GM10847 (cell line): Measurements from ENCODE around the gene TULP4.

ENCODE experiments used
- POLR2A ChIP-seq: IDR thresholded peaks from 2 replicates; pipeline ENCODE4 v1.6.1; 2011; ENCODE audit not compliant: insufficient read length; ENCODE audit errors: extremely low read depth

Gene TULP4

GRCh38 chr6:158421381-158421780 lies 109.1 kb downstream of the TULP4 start:
- TF ChIP-seq POLR2A: no peak

DNA sequence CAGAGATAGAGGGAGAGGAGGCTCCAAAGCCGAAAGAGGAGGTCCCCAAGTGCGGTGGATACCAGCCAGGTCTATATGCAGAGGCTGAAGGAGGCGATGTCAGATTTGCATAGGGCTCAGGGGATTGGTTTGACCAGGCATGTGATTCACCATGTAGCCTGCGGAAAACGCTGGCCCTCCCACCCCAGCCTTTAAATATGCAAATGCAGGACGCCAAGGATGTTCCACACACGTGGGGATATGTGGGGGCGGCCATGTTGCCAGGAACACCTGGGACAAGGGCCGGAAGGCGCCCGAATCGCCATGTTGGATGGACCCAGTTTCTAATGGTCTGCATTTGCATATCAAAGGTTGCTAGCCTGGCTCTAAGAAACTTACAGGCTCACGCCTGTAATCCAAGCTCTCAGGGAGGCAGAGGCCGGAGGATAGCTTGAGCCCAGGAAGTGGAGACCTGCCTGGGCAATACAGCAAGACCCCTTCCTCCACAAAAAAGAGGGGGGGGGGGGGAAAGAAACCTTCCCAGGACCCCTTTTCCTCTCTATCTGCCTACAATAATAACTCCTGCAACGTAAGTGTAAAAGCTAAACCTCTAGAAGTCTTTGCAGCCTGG lies 110.5 kb downstream of the TULP4 start:
- TF ChIP-seq POLR2A: no peak

DNA sequence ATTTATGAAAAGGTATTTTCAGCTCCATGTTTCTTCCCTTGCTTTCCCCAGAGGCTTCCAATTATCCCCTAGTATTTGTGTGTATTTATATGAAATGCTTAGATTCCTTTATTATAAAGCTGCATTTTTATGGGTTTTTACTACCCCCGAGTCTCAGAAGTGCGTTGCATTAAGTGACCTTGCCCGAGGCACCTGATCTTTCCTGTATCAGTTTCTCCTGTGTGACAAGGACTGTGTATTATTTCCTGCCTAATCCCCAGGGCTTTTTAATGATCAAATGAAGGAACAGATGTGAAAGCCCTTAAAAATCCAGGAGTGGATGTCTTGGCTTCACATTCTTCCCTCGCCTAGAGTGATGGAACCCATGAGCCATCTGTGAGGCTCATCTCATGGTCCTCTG lies 118.8 kb downstream of the TULP4 start:
- no peak for TF ChIP-seq POLR2A

DNA sequence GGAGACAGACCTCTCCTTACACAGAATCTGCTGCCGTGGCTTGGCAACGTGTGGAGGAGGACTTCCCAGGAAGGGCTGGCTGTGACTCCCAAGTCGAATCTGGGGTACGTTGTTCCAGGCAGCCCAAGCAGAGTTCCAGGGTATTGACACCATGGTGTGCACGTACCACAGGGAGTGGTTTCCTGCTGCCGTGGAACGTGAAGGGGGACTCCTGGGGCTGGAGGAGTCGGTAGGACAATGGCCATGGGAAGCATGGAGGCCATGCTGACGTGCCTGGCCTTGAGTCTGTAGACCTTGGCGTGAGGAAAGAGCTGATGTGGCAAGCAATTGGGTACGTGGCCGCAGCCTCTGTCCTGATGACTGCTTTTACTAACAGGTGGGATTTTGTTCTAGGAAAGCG lies 119.3 kb downstream of the TULP4 start:
- no peak for TF ChIP-seq POLR2A

- TF ChIP-seq POLR2A: no peak
These were observed 125.3 kb downstream of the TULP4 start for GRCh38 chr6:158437571-158437970.

DNA sequence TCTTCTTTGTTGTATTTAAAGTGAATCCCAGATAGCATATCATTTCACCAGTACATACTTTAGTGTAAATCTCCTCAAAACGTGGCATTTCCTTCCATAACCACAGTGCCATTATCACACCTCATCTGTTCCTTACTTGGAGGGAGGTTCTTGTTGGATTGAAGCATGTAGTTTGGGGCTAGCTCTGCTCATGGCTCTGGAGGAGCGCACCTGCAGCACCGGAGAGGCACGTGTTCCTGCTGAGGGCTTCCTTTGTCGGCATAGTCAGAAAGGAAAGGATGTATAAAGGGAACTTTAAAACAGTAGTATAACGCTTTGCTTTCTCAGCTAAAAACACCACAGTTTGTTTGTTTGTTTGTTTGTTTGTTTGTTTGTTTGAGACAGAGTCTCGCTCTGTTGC lies 126.0 kb downstream of the TULP4 start:
- TF ChIP-seq POLR2A: no peak

- TF ChIP-seq POLR2A: no peak
These were observed 127.0 kb downstream of the TULP4 start for GRCh38 chr6:158439255-158439654.

GRCh38 chr6:158441716-158442215 lies 129.5 kb downstream of the TULP4 start:
- no peak for TF ChIP-seq POLR2A

- TF ChIP-seq POLR2A: no peak
These were observed 130.0 kb downstream of the TULP4 start for GRCh38 chr6:158442306-158442705.

DNA sequence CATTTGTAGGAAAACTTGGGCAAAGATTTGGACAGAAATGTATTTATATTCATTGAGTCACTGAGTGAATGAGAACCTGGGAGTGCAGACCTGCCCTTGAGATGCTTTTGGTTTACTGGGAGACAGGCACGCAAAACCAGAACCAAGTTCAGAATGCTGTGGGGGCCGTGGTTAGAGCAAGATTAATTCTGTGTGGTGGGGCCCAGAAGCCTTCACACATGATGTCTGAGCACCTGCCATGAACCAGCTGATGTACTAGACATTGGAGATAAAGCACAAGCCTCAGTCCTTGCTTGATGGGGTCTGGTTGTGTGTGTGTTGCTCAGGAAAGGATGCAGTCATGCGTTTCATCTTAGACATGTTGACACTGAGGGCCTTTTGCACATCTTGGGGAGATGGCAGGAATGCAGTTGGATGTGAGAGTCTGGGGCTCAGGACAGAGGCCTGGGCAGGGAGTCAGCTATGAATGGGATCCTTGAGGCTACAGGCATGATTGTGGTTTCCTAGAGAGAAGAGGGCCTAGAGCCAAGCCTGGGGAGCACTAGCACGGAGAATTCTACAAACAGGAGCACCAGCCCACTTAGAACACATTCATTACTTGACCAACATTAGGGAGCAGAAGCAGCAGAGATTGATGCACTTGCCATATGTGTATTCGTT lies 133.3 kb downstream of the TULP4 start:
- TF ChIP-seq POLR2A: no peak

GRCh38 chr6:158448856-158449255 lies 136.6 kb downstream of the TULP4 start:
- no peak for TF ChIP-seq POLR2A

DNA sequence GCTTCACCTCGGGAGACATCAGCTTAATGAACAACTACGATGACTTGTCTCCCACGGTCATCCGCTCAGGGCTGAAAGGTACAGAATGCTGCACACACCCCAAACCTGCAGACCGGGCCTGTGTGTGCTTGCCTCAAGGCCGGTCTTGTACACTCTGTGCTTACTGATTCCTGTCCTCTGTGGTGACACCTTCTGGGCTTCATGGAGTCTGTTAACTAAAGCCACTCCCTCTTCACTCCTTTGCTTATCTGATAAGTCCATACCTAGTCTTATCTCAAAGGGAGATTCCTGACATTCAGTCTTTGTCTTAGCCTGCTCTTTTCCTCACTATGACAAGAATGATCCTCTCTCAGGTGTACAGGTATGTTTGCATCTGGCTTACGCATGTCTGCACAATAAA lies 139.9 kb downstream of the TULP4 start:
- TF ChIP-seq POLR2A: no peak

GRCh38 chr6:158457131-158457530 lies 144.9 kb downstream of the TULP4 start:
- TF ChIP-seq POLR2A: no peak

DNA sequence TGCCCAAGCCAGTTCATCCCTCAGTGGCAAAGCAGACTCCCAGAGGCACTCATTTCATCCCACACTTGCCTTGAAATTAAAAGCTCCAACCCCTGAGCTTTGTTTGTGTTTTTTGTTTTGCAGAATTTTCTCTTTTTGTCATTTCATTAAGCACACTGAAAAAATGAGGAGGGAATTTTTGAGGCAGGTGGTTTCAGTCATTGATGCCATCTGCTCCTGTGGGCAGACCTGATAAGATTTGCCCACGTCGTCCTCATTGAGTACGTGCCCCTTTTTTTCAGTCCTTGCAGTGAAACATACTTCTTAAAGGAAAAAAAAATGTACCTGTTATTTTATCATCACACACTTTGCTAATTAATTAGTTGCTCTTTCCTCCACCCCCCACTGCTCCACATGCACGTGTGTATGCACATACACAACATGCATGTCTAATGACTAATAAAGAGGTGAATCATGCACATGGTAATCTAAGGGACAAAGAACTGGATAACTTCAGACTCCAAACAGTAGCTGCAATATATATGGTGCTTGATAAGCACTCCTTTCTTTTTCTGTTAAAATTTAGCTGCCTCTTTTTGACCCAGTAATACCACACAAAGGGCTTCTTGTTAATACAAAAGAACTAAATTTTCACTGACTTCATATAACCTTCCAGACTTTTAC lies 145.5 kb downstream of the TULP4 start:
- TF ChIP-seq POLR2A: no peak

DNA sequence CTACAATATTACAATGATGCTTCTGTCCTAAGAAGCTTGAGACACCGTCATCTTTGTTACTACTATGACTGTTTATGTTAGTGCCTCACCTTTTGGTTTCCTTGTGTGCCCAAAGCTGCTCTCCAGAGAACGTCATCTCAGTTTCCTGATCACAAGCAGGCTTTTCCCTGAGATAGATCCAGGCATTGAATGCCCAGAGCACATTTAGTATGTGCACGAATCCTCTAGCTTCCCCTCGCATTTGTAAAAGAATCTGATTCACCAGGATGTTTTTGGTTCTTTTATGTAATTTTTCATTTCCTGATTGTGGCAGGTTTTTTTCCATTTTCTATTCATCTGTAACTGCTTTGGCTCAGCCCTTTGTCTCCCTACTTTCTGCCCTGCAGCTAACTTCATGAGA lies 147.5 kb downstream of the TULP4 start:
- no peak for TF ChIP-seq POLR2A

GRCh38 chr6:158460602-158461169 lies 148.4 kb downstream of the TULP4 start:
- no peak for TF ChIP-seq POLR2A
